Stimulated activated CD4-positive, alpha-beta T cell treated with anti-CD3 and anti-CD28 coated beads, TNF-alpha, amount 100 ng/mL, for 24 hours (primary cell): ENCODE measurements around the gene PTPRF.
"Not testable (repeated sequence)": the region's sequence is repeated elsewhere in the genome, so short reads cannot be mapped to it uniquely, and the experiment has no call there.

Source experiments
- DNase-seq, 3 experiments: peaks; one replicate each; pipeline ENCODE4 v3.0.0-alpha.2; 2020; ENCODE audit warnings: low read depth in 3 of 3

The PTPRF gene

GRCh38 chr1:43537423-43538142 lies 6.9 kb downstream of the PTPRF start:
- no peak for DNase-seq

GRCh38 chr1:43538143-43538487 lies 7.4 kb downstream of the PTPRF start:
- no peak for DNase-seq

GRCh38 chr1:43538969-43539368 lies 8.3 kb downstream of the PTPRF start:
- DNase-seq: no peak

GRCh38 chr1:43539726-43540434 lies 9.2 kb downstream of the PTPRF start:
- no peak for DNase-seq

- no peak for DNase-seq
These were observed 10.0 kb downstream of the PTPRF start for GRCh38 chr1:43540653-43541071.

GRCh38 chr1:43541141-43541540 lies 10.5 kb downstream of the PTPRF start:
- no peak for DNase-seq

GRCh38 chr1:43541721-43542401 lies 11.2 kb downstream of the PTPRF start:
- DNase-seq: no peak

GRCh38 chr1:43542527-43543458 lies 12.1 kb downstream of the PTPRF start:
- DNase-seq: no peak

GRCh38 chr1:43543567-43543966 lies 12.9 kb downstream of the PTPRF start:
- no peak for DNase-seq

GRCh38 chr1:43545339-43545694 lies 14.6 kb downstream of the PTPRF start:
- no peak for DNase-seq

- DNase-seq: no peak
These were observed 15.2 kb downstream of the PTPRF start for GRCh38 chr1:43545695-43546387.

GRCh38 chr1:43546388-43547100 lies 15.9 kb downstream of the PTPRF start:
- DNase-seq: no peak

- no peak for DNase-seq
These were observed 16.9 kb downstream of the PTPRF start for GRCh38 chr1:43547538-43548072.

GRCh38 chr1:43548285-43549271 lies 17.9 kb downstream of the PTPRF start:
- DNase-seq: no peak

- DNase-seq: not testable (repeated sequence)
These were observed 18.7 kb downstream of the PTPRF start for GRCh38 chr1:43549394-43549793.

- DNase-seq: no peak
These were observed 19.4 kb downstream of the PTPRF start for GRCh38 chr1:43549921-43550597.

GRCh38 chr1:43550598-43551246 lies 20.0 kb downstream of the PTPRF start:
- no peak for DNase-seq

GRCh38 chr1:43551396-43551888 lies 20.8 kb downstream of the PTPRF start:
- no peak for DNase-seq
